Measurements from ENCODE around the gene STRBP. TPM values are rescaled to one million over a fixed set of nuclear protein-coding genes. Genes with fewer than 3 reads are reported as not detected.

Gene STRBP
- total RNA-seq, 1 experiment from 2014 or later, result 96.3 TPM

DNA sequence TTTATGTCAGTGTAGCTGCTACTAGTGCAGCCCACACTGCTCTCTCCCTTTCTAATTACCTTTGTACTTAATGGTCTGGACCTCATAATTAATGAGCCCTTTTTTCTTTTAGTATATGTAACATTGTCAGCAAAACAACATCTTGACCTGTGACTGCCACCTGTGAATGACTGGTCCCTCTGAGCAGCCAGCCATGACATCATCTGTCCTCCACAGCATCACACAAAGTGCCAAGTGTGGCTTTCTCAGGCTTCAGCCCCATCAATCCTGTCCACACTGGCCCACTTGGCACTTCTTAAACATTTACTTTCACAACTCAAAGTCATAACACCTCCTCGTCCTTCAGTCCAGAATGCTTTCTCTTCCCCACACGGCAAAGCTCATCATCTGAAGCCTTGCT, 130.2 kb downstream of the STRBP start:
- H3K27ac Mint-ChIP-seq, result no peak overlapping the region
- CTCF ChIA-PET, result no interaction called here
- DNase-seq (ENCODE audit: low spot score) (no peak), ATAC-seq (no peak)
- H3K9me3 Mint-ChIP-seq, result no peaks in the 10 kb centered on the region
- H3K36me3 Mint-ChIP-seq, result peaks cover 12% of the 10 kb centered on the region
- TF ChIP-seq ZNF219 (CRISPR knock-in tag; IDR thresholded peaks at IDR 0.05; ENCODE audit: borderline replicate concordance) (no peak), SP1 (CRISPR knock-in tag; conservative IDR thresholded peaks at IDR 0.05) (no peak), NFYB (CRISPR knock-in tag; conservative IDR thresholded peaks at IDR 0.05; ENCODE audit: low read depth) (no peak), KAT7 (CRISPR knock-in tag; IDR thresholded peaks at IDR 0.05; ENCODE audit: borderline replicate concordance) (no peak), MYBL2 (CRISPR knock-in tag; IDR thresholded peaks at IDR 0.05) (no peak), NFE2L1 (CRISPR knock-in tag; IDR thresholded peaks at IDR 0.05) (no peak), NR2C2 (CRISPR knock-in tag; IDR thresholded peaks at IDR 0.05) (no peak), PRRX2 (CRISPR knock-in tag; IDR thresholded peaks at IDR 0.05) (no peak)
- TF ChIP-seq, protein P1, sequence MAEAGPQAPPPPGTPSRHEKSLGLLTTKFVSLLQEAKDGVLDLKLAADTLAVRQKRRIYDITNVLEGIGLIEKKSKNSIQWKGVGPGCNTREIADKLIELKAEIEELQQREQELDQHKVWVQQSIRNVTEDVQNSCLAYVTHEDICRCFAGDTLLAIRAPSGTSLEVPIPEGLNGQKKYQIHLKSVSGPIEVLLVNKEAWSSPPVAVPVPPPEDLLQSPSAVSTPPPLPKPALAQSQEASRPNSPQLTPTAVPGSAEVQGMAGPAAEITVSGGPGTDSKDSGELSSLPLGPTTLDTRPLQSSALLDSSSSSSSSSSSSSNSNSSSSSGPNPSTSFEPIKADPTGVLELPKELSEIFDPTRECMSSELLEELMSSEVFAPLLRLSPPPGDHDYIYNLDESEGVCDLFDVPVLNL (CRISPR knock-in tag; IDR thresholded peaks at IDR 0.05; ENCODE audit: borderline replicate concordance, low read depth), result no peak
- TF ChIP-seq, protein P2, sequence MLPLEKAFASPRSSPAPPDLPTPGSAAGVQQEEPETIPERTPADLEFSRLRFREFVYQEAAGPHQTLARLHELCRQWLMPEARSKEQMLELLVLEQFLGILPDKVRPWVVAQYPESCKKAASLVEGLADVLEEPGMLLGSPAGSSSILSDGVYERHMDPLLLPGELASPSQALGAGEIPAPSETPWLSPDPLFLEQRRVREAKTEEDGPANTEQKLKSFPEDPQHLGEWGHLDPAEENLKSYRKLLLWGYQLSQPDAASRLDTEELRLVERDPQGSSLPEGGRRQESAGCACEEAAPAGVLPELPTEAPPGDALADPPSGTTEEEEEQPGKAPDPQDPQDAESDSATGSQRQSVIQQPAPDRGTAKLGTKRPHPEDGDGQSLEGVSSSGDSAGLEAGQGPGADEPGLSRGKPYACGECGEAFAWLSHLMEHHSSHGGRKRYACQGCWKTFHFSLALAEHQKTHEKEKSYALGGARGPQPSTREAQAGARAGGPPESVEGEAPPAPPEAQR (CRISPR knock-in tag; IDR thresholded peaks at IDR 0.05), result no peak
- TF ChIP-seq, protein P3, sequence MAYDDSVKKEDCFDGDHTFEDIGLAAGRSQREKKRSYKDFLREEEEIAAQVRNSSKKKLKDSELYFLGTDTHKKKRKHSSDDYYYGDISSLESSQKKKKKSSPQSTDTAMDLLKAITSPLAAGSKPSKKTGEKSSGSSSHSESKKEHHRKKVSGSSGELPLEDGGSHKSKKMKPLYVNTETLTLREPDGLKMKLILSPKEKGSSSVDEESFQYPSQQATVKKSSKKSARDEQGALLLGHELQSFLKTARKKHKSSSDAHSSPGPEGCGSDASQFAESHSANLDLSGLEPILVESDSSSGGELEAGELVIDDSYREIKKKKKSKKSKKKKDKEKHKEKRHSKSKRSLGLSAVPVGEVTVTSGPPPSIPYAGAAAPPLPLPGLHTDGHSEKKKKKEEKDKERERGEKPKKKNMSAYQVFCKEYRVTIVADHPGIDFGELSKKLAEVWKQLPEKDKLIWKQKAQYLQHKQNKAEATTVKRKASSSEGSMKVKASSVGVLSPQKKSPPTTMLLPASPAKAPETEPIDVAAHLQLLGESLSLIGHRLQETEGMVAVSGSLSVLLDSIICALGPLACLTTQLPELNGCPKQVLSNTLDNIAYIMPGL (CRISPR knock-in tag; IDR thresholded peaks at IDR 0.05), result no peak
- TF ChIP-seq, protein P4, sequence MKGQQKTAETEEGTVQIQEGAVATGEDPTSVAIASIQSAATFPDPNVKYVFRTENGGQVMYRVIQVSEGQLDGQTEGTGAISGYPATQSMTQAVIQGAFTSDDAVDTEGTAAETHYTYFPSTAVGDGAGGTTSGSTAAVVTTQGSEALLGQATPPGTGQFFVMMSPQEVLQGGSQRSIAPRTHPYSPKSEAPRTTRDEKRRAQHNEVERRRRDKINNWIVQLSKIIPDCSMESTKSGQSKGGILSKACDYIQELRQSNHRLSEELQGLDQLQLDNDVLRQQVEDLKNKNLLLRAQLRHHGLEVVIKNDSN (CRISPR knock-in tag; IDR thresholded peaks at IDR 0.05), result no peak
- TF ChIP-seq, protein P5, sequence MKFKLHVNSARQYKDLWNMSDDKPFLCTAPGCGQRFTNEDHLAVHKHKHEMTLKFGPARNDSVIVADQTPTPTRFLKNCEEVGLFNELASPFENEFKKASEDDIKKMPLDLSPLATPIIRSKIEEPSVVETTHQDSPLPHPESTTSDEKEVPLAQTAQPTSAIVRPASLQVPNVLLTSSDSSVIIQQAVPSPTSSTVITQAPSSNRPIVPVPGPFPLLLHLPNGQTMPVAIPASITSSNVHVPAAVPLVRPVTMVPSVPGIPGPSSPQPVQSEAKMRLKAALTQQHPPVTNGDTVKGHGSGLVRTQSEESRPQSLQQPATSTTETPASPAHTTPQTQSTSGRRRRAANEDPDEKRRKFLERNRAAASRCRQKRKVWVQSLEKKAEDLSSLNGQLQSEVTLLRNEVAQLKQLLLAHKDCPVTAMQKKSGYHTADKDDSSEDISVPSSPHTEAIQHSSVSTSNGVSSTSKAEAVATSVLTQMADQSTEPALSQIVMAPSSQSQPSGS (CRISPR knock-in tag; IDR thresholded peaks at IDR 0.05; ENCODE audit: borderline replicate concordance, low read depth), result no peak
- POLR2A ChIA-PET, result no interaction called here
- H3K27me3 Mint-ChIP-seq (ENCODE audit: low read depth), result no peaks in the 10 kb centered on the region
- peaks cover 6% of the 10 kb centered on the region for H3K4me1 Mint-ChIP-seq
- no peak overlapping the region for H3K4me3 Mint-ChIP-seq

DNA sequence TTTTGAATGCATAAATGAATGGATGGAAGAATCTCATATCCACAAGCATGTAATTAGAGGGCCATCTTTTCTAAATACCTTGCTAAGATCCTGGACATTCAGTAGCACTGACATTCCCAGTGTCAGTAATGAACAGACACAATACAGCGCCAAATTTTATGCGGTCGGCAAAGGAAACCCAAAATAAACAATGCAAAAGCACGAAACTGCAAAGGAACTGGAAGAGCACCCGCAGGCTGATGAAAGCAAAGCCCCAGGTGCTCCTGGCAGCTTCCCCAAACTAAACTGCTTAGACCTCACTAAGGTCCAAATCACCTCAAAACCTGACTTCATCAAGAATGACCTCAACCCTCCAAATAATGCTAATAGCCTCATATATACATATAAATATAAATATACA, 133.0 kb downstream of the STRBP start:
- CTCF ChIA-PET, result no interaction called here
- no peak for ATAC-seq
- TF ChIP-seq HMGA2 (CRISPR knock-in tag; IDR thresholded peaks at IDR 0.05), result no peak
- no peak for TF ChIP-seq GRHL2 (CRISPR knock-in tag; IDR thresholded peaks at IDR 0.05; ENCODE audit: insufficient replicate concordance, severe bottlenecking)
- no peak for TF ChIP-seq FOXP1 (CRISPR knock-in tag; IDR thresholded peaks at IDR 0.05; ENCODE audit: borderline replicate concordance)
- TF ChIP-seq, protein P6, sequence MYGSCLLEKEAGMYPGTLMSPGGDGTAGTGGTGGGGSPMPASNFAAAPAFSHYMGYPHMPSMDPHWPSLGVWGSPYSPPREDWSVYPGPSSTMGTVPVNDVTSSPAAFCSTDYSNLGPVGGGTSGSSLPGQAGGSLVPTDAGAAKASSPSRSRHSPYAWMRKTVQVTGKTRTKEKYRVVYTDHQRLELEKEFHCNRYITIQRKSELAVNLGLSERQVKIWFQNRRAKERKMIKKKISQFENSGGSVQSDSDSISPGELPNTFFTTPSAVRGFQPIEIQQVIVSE (CRISPR knock-in tag; IDR thresholded peaks at IDR 0.05; ENCODE audit: borderline replicate concordance), result no peak
- no peak for TF ChIP-seq GABPB1 (CRISPR knock-in tag; IDR thresholded peaks at IDR 0.05)
- TF ChIP-seq, protein P7, sequence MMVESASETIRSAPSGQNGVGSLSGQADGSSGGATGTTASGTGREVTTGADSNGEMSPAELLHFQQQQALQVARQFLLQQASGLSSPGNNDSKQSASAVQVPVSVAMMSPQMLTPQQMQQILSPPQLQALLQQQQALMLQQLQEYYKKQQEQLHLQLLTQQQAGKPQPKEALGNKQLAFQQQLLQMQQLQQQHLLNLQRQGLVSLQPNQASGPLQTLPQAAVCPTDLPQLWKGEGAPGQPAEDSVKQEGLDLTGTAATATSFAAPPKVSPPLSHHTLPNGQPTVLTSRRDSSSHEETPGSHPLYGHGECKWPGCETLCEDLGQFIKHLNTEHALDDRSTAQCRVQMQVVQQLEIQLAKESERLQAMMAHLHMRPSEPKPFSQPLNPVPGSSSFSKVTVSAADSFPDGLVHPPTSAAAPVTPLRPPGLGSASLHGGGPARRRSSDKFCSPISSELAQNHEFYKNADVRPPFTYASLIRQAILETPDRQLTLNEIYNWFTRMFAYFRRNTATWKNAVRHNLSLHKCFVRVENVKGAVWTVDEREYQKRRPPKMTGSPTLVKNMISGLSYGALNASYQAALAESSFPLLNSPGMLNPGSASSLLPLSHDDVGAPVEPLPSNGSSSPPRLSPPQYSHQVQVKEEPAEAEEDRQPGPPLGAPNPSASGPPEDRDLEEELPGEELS (CRISPR knock-in tag; IDR thresholded peaks at IDR 0.05), result no peak
- TF ChIP-seq NFYB (CRISPR knock-in tag; conservative IDR thresholded peaks at IDR 0.05; ENCODE audit: low read depth), result no peak
- TF ChIP-seq SOX15 (CRISPR knock-in tag; IDR thresholded peaks at IDR 0.05), result no peak
- TF ChIP-seq, protein P8, sequence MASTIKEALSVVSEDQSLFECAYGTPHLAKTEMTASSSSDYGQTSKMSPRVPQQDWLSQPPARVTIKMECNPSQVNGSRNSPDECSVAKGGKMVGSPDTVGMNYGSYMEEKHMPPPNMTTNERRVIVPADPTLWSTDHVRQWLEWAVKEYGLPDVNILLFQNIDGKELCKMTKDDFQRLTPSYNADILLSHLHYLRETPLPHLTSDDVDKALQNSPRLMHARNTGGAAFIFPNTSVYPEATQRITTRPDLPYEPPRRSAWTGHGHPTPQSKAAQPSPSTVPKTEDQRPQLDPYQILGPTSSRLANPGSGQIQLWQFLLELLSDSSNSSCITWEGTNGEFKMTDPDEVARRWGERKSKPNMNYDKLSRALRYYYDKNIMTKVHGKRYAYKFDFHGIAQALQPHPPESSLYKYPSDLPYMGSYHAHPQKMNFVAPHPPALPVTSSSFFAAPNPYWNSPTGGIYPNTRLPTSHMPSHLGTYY (CRISPR knock-in tag; IDR thresholded peaks at IDR 0.05), result no peak
- TF ChIP-seq, protein P9, sequence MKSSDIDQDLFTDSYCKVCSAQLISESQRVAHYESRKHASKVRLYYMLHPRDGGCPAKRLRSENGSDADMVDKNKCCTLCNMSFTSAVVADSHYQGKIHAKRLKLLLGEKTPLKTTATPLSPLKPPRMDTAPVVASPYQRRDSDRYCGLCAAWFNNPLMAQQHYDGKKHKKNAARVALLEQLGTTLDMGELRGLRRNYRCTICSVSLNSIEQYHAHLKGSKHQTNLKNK (CRISPR knock-in tag; IDR thresholded peaks at IDR 0.05), result no peak
- TF ChIP-seq NR3C1 (CRISPR knock-in tag; conservative IDR thresholded peaks at IDR 0.05; ENCODE audit: low read depth), result no peak

More for the DNA sequence above, 133.0 kb downstream of the STRBP start:
- POLR2A ChIA-PET, result no interaction called here
- Mint-ChIP-seq H3K4me1 (no peaks in the 10 kb centered on the region), H3K36me3 (peaks cover 12% of the 10 kb centered on the region), H3K27ac (no peak overlapping the region), H3K4me3 (no peak overlapping the region), H3K9me3 (no peaks in the 10 kb centered on the region), H3K27me3 (ENCODE audit: low read depth) (no peaks in the 10 kb centered on the region)
- DNase-seq (ENCODE audit: low spot score), result no peak
